ENCODE results near the gene THNSL1.

The THNSL1 gene

GRCh38 chr10:25018703-25019102 is 2.3 kb downstream of the THNSL1 start:
- Mint-ChIP-seq H3K27me3 (no peaks in the 10 kb centered on the region), H3K36me3 (ENCODE audit: low read depth) (peaks cover 6% of the 10 kb centered on the region), H3K27ac (no peak overlapping the region), H3K9me3 (no peaks in the 10 kb centered on the region), H3K4me1 (ENCODE audit: low read depth) (peaks cover 26% of the 10 kb centered on the region), H3K4me3 (no peak overlapping the region)
- intact Hi-C loops (cut with micrococcal nuclease): loop anchor here (10.0 kb wide), 1 partner anchor 154 kb away; no protein-coding TSS in a partner anchor

GRCh38 chr10:25023278-25023677 is 6.9 kb downstream of the THNSL1 start:
- Mint-ChIP-seq H3K36me3 (ENCODE audit: low read depth) (no peaks in the 10 kb centered on the region), H3K27me3 (no peaks in the 10 kb centered on the region), H3K9me3 (no peaks in the 10 kb centered on the region), H3K4me3 (no peak overlapping the region), H3K4me1 (ENCODE audit: low read depth) (peaks cover 5% of the 10 kb centered on the region), H3K27ac (no peak overlapping the region)
- intact Hi-C loops (cut with micrococcal nuclease): no loop called here

GRCh38 chr10:25024528-25024927 is 8.1 kb downstream of the THNSL1 start:
- intact Hi-C loops (cut with micrococcal nuclease): no loop called here
- Mint-ChIP-seq H3K9me3 (no peaks in the 10 kb centered on the region), H3K27ac (no peak overlapping the region), H3K4me3 (no peak overlapping the region), H3K27me3 (no peaks in the 10 kb centered on the region), H3K36me3 (ENCODE audit: low read depth) (no peaks in the 10 kb centered on the region), H3K4me1 (ENCODE audit: low read depth) (peaks cover 5% of the 10 kb centered on the region)

GRCh38 chr10:25026463-25026862 is 10.1 kb downstream of the THNSL1 start:
- Mint-ChIP-seq H3K27me3 (no peaks in the 10 kb centered on the region), H3K4me1 (ENCODE audit: low read depth) (peaks cover 5% of the 10 kb centered on the region), H3K36me3 (ENCODE audit: low read depth) (no peaks in the 10 kb centered on the region), H3K9me3 (no peaks in the 10 kb centered on the region), H3K27ac (no peak overlapping the region), H3K4me3 (no peak overlapping the region)
- intact Hi-C loops (cut with micrococcal nuclease): no loop called here

- Mint-ChIP-seq H3K27me3 (no peaks in the 10 kb centered on the region), H3K36me3 (ENCODE audit: low read depth) (no peaks in the 10 kb centered on the region), H3K4me3 (no peak overlapping the region), H3K9me3 (no peaks in the 10 kb centered on the region), H3K4me1 (ENCODE audit: low read depth) (no peaks in the 10 kb centered on the region), H3K27ac (no peak overlapping the region)
- intact Hi-C loops (cut with micrococcal nuclease): no loop called here
Measured at GRCh38 chr10:25028711-25029110, 12.3 kb downstream of the THNSL1 start.

GRCh38 chr10:25029519-25029918 is 13.1 kb downstream of the THNSL1 start:
- Mint-ChIP-seq H3K9me3 (no peaks in the 10 kb centered on the region), H3K27me3 (no peaks in the 10 kb centered on the region), H3K27ac (no peak overlapping the region), H3K4me1 (ENCODE audit: low read depth) (no peaks in the 10 kb centered on the region), H3K4me3 (no peak overlapping the region), H3K36me3 (ENCODE audit: low read depth) (no peaks in the 10 kb centered on the region)
- intact Hi-C loops (cut with micrococcal nuclease): no loop called here

GRCh38 chr10:25036381-25036780 is 20.0 kb downstream of the THNSL1 start:
- H3K36me3 Mint-ChIP-seq (ENCODE audit: low read depth): no peaks in the 10 kb centered on the region
- no peaks in the 10 kb centered on the region for H3K9me3 Mint-ChIP-seq
- no peak overlapping the region for H3K4me3 Mint-ChIP-seq
- H3K27ac Mint-ChIP-seq: no peak overlapping the region
- intact Hi-C loops (cut with micrococcal nuclease): no loop called here
- H3K27me3 Mint-ChIP-seq: peaks cover 6% of the 10 kb centered on the region
- H3K4me1 Mint-ChIP-seq (ENCODE audit: low read depth): peaks cover 5% of the 10 kb centered on the region

DNA sequence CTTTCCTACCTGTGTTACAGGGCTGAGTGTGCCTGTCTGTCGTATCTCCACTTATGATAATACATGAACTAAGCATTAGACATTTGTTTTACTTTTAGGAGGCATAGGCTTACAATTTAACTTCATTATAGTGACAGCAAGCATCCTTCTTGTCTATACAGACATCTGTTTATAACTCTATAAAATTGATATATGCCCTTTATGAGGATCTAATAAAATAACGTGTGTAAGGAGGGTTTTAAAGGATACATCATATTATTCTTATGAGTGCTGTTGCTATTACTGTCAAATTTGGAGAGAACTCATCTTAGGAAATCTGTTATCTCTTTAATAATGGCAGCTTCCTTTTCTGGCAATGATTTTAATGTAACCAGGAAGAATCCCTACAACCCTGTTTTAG is 21.9 kb downstream of the THNSL1 start:
- Mint-ChIP-seq H3K4me1 (ENCODE audit: low read depth) (peaks cover 5% of the 10 kb centered on the region), H3K27ac (no peak overlapping the region), H3K36me3 (ENCODE audit: low read depth) (no peaks in the 10 kb centered on the region), H3K9me3 (no peaks in the 10 kb centered on the region), H3K27me3 (peaks cover 6% of the 10 kb centered on the region), H3K4me3 (no peak overlapping the region)
- intact Hi-C loops (cut with micrococcal nuclease): no loop called here

- no peaks in the 10 kb centered on the region for H3K9me3 Mint-ChIP-seq
- no peak overlapping the region for H3K4me3 Mint-ChIP-seq
- H3K4me1 Mint-ChIP-seq (ENCODE audit: low read depth): peaks cover 5% of the 10 kb centered on the region
- H3K36me3 Mint-ChIP-seq (ENCODE audit: low read depth): no peaks in the 10 kb centered on the region
- intact Hi-C loops (cut with micrococcal nuclease): no loop called here
- H3K27ac Mint-ChIP-seq: no peak overlapping the region
- peaks cover 6% of the 10 kb centered on the region for H3K27me3 Mint-ChIP-seq
Measured at GRCh38 chr10:25039531-25039930, 23.1 kb downstream of the THNSL1 start.

GRCh38 chr10:25046641-25047040 is 30.2 kb downstream of the THNSL1 start:
- Mint-ChIP-seq H3K27ac (no peak overlapping the region), H3K9me3 (no peaks in the 10 kb centered on the region), H3K36me3 (ENCODE audit: low read depth) (no peaks in the 10 kb centered on the region), H3K27me3 (peaks cover 2% of the 10 kb centered on the region), H3K4me1 (ENCODE audit: low read depth) (no peaks in the 10 kb centered on the region), H3K4me3 (no peak overlapping the region)
- intact Hi-C loops (cut with micrococcal nuclease): no loop called here

DNA sequence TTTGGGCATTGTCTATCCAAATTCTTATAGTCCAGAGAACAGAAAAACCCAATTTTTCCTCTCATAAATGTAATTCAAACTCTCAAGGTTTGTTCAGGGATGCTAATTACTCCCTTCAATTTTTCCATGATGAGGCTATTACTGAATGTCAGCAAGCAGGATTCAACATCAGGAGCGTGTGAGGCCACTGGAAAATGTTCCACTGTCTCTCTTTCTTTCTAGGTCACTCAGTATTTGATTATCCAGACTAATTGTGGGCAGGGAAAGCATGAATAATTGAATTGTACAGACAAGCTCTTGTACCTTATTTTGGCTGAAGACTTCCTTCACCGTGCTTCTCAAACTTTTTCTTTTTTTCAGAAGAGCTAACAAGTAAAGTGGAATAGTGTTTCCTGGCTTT is 30.7 kb downstream of the THNSL1 start:
- no peaks in the 10 kb centered on the region for H3K4me1 Mint-ChIP-seq (ENCODE audit: low read depth)
- no peak overlapping the region for H3K4me3 Mint-ChIP-seq
- intact Hi-C loops (cut with micrococcal nuclease): no loop called here
- H3K36me3 Mint-ChIP-seq (ENCODE audit: low read depth): no peaks in the 10 kb centered on the region
- H3K9me3 Mint-ChIP-seq: no peaks in the 10 kb centered on the region
- no peak overlapping the region for H3K27ac Mint-ChIP-seq
- peaks cover 2% of the 10 kb centered on the region for H3K27me3 Mint-ChIP-seq

DNA sequence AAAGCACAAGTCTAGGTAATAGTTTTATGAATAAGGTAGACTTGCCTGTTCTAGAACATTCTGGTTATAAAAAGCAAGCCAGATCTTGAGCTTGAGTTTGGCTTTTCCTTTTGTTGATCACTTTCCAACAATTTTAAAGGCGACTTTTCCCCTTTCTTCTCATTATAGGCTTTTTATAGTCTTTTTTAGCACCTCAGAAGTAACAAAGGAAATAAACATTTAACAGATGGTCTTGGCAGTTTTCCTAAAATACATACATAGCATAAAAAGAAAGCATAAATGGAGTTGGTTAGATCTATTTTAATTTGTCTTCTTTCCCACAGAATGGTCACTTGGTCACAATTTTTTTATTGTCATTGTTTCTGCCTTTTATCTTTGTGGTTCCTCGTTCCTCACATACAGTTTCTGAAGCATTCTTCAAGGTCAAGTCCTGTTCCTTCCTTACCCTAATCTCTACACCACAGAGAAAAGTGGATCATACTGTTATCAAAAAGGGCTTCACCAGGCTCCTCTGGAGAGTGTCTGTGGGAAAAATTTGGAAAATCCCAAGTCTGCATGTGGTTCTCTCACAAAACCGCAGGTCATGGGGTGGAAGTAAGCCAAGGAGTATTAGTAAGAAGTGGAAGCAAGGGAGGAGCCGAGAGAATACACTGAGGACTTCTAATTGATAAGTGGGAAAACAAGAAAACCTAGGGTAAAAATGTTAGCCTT is 31.3 kb downstream of the THNSL1 start:
- no peak overlapping the region for H3K4me3 Mint-ChIP-seq
- no peak overlapping the region for H3K27ac Mint-ChIP-seq
- H3K36me3 Mint-ChIP-seq (ENCODE audit: low read depth): no peaks in the 10 kb centered on the region
- intact Hi-C loops (cut with micrococcal nuclease): no loop called here
- peaks cover 2% of the 10 kb centered on the region for H3K27me3 Mint-ChIP-seq
- no peaks in the 10 kb centered on the region for H3K4me1 Mint-ChIP-seq (ENCODE audit: low read depth)
- no peaks in the 10 kb centered on the region for H3K9me3 Mint-ChIP-seq

- intact Hi-C loops (cut with micrococcal nuclease): no loop called here
- no peaks in the 10 kb centered on the region for H3K36me3 Mint-ChIP-seq (ENCODE audit: low read depth)
Measured at GRCh38 chr10:25048450-25048849, 32.0 kb downstream of the THNSL1 start.

DNA sequence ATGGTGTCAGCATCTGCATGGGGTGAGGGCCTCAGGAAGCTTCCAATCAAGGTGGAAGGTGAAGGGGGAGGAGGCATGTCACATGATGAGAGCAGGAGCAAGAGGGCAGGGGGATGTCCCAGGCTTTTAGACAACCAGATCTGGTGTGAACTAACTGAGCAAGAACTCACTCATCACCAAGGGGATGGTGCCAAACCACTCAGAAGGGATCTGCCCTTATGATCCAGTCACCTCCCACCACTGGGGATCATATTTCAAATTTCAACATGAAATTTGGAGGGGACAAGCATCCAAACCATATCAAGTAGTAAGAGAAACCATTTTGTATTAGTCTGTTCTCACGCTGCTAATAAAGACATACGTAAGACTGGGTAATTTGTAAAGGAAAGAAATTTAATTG is 33.6 kb downstream of the THNSL1 start:
- H3K9me3 Mint-ChIP-seq: no peaks in the 10 kb centered on the region
- H3K4me3 Mint-ChIP-seq: no peak overlapping the region
- intact Hi-C loops (cut with micrococcal nuclease): no loop called here
- no peaks in the 10 kb centered on the region for H3K36me3 Mint-ChIP-seq (ENCODE audit: low read depth)
- H3K27ac Mint-ChIP-seq: no peak overlapping the region
- peaks cover 2% of the 10 kb centered on the region for H3K27me3 Mint-ChIP-seq
- no peaks in the 10 kb centered on the region for H3K4me1 Mint-ChIP-seq (ENCODE audit: low read depth)

More at GRCh38 chr10:25048450-25048849, 32.0 kb downstream of the THNSL1 start:
- H3K27ac Mint-ChIP-seq: no peak overlapping the region
- no peak overlapping the region for H3K4me3 Mint-ChIP-seq
- no peaks in the 10 kb centered on the region for H3K4me1 Mint-ChIP-seq (ENCODE audit: low read depth)
- no peaks in the 10 kb centered on the region for H3K9me3 Mint-ChIP-seq
- peaks cover 2% of the 10 kb centered on the region for H3K27me3 Mint-ChIP-seq

- intact Hi-C loops (cut with micrococcal nuclease): no loop called here
- no peaks in the 10 kb centered on the region for H3K4me1 Mint-ChIP-seq (ENCODE audit: low read depth)
- H3K4me3 Mint-ChIP-seq: no peak overlapping the region
- peaks cover 2% of the 10 kb centered on the region for H3K27me3 Mint-ChIP-seq
- H3K36me3 Mint-ChIP-seq (ENCODE audit: low read depth): no peaks in the 10 kb centered on the region
- H3K27ac Mint-ChIP-seq: no peak overlapping the region
- H3K9me3 Mint-ChIP-seq: no peaks in the 10 kb centered on the region
Measured at GRCh38 chr10:25050402-25050801, 34.0 kb downstream of the THNSL1 start.
